Gastrocnemius medialis (tissue), 4 donors: ENCODE measurements around the gene MFSD6L.

Source experiments
- POLR2A ChIP-seq, 2 donors: fragments of 450-650 bp; IDR thresholded peaks; one replicate each; pipeline ENCODE4 v1.6.1; 2017; ENCODE audit warnings: antibody characterized with exemption in 2 of 2, mild to moderate bottlenecking in 2 of 2, moderate library complexity in 2 of 2
- TF ChIP-seq, protein P1 (sequence below), 5 experiments: fragments of 450-650 bp in 3 of 5; fragments of 200-600 bp in 2 of 5; sonication (generic) in 2 of 5; IDR thresholded peaks in 4 of 5; conservative IDR thresholded peaks in 1 of 5; 1 replicate in 4 of 5; 2 replicates in 1 of 5; pipeline ENCODE4 v1.5.1; 2016 to 2019; ENCODE audit warnings: antibody characterized with exemption in 5 of 5, mild to moderate bottlenecking in 3 of 5, moderate library complexity in 3 of 5

DNA sequence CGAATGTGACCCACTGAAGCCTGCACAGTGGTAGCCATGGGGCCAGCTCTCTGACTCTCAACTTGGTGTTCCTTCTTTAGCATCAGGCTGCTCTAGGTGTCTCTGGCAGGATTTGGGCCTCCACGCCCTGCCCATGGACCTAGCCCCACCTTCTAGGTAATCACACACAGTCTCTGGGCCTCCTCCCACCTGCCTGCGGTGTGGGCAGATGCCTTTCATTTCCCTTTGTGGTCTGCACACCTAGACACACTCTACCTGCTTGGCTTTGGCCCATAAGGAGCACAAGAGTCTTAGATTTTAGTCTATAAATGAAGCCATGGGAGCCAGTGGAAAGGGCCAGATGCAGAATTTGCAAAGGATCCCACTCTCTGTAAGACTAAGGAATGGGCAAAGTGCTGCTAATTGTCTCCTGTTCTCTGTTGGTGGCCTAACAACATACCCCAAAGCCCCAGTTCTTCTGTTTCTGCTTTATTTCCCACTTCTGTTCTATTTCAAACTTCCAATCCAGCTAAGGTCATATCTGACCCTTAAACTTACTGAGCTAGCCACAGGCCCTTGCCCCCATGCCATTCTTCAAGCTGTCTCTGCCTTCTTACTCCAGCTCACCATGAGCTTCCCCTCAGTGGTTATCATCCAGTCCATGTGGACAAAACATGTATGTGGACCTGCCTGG, 7.2 kb upstream of the MFSD6L start:
- TF ChIP-seq, protein P1, sequence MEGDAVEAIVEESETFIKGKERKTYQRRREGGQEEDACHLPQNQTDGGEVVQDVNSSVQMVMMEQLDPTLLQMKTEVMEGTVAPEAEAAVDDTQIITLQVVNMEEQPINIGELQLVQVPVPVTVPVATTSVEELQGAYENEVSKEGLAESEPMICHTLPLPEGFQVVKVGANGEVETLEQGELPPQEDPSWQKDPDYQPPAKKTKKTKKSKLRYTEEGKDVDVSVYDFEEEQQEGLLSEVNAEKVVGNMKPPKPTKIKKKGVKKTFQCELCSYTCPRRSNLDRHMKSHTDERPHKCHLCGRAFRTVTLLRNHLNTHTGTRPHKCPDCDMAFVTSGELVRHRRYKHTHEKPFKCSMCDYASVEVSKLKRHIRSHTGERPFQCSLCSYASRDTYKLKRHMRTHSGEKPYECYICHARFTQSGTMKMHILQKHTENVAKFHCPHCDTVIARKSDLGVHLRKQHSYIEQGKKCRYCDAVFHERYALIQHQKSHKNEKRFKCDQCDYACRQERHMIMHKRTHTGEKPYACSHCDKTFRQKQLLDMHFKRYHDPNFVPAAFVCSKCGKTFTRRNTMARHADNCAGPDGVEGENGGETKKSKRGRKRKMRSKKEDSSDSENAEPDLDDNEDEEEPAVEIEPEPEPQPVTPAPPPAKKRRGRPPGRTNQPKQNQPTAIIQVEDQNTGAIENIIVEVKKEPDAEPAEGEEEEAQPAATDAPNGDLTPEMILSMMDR (IDR thresholded peaks at IDR 0.05 in 4 of 5, conservative IDR thresholded peaks at IDR 0.05 in 1 of 5), result no peak
- no peak for TF ChIP-seq POLR2A (IDR thresholded peaks at IDR 0.05)
